ENCODE results near the gene ZCCHC8. TPM values are rescaled to one million over a fixed set of nuclear protein-coding genes. Genes with fewer than 3 reads are reported as not detected.

The ZCCHC8 gene
- total RNA-seq, 1 experiment from 2014 or later = 30.5 TPM

DNA sequence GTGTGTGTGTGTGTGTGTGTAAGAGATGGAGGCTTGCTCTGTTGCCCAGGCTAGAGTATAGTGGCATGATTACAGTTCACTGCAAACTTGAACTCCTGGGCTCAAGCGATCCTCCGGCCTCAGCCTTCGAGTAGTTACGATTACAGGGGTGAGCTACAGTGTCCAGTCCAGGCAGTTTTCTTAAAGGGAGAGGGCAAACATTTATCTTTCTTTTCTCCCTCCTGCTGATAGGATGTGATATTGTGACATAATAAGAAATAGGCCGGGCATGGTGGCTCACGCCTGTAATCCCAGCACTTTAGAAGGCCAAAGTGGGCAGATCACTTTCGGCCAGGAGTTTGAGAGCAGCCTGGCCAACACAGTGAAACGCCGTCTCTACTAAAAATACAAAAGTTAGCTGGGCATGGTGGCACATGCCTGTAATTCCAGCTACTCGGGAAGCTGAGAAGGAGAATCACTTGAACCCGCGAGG is 46.4 kb downstream of the ZCCHC8 start (continued):
- TF ChIP-seq, protein P1, sequence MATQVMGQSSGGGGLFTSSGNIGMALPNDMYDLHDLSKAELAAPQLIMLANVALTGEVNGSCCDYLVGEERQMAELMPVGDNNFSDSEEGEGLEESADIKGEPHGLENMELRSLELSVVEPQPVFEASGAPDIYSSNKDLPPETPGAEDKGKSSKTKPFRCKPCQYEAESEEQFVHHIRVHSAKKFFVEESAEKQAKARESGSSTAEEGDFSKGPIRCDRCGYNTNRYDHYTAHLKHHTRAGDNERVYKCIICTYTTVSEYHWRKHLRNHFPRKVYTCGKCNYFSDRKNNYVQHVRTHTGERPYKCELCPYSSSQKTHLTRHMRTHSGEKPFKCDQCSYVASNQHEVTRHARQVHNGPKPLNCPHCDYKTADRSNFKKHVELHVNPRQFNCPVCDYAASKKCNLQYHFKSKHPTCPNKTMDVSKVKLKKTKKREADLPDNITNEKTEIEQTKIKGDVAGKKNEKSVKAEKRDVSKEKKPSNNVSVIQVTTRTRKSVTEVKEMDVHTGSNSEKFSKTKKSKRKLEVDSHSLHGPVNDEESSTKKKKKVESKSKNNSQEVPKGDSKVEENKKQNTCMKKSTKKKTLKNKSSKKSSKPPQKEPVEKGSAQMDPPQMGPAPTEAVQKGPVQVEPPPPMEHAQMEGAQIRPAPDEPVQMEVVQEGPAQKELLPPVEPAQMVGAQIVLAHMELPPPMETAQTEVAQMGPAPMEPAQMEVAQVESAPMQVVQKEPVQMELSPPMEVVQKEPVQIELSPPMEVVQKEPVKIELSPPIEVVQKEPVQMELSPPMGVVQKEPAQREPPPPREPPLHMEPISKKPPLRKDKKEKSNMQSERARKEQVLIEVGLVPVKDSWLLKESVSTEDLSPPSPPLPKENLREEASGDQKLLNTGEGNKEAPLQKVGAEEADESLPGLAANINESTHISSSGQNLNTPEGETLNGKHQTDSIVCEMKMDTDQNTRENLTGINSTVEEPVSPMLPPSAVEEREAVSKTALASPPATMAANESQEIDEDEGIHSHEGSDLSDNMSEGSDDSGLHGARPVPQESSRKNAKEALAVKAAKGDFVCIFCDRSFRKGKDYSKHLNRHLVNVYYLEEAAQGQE (IDR thresholded peaks at IDR 0.05; ENCODE audit: low read depth) = no peak
- TF ChIP-seq SRF (IDR thresholded peaks at IDR 0.05; ENCODE audit: low read depth) = no peak

DNA sequence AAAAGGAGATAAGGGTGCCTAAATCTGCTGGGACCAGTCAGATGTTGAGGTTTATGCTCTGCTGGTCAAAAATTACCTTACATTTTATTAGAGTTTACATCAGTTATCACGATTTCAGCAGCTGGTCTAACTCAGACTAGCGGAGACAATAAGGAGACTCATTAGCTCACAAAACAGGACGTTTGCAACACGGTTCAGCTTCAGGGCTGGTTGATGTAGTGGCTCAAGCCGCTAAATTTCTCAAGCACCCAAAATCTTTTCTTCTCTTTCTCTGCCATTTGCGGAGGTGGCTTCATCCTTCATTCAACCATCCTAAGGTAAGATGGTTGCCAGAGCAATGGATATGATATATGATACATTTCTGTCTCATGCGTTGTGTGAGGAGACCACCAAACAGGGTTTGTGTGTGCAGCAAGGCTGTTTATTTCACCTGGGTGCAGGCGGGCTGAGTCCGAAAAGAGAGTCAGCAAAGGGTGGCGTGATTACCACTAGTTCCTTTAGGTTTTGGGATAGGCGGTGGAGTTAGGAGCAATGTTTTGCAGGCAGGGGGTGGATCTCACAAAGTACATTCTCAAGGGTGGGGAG is 47.9 kb downstream of the ZCCHC8 start:
- Histone ChIP-seq H4K20me1 (ENCODE audit: insufficient read depth) (no peaks in the 10 kb centered on the region), H3K9me2 (ENCODE audit: insufficient read depth) (no peaks in the 10 kb centered on the region), H3K36me3 (ENCODE audit: control insufficient read depth in 1 of 2, insufficient read depth in 2 of 2, low read length in 2 of 2) (no peaks in the 10 kb centered on the region), H3K9ac (ENCODE audit: low read length) (no peak overlapping the region), H3K4me1 (ENCODE audit: control insufficient read depth in 1 of 2, insufficient read depth in 2 of 2, low read length in 2 of 2) (peaks cover 9 to 22% of the 10 kb centered on the region in 2 experiments; a peak in 3 of 4 replicates), H3K4me3 (replicated peaks in 1 of 2; ENCODE audit: low read depth in 1 of 2, low read length in 2 of 2) (no peak overlapping the region), H3K4me2 (ENCODE audit: low read length) (no peak overlapping the region), H3K27me3 (ENCODE audit: insufficient read depth, low read length) (no peaks in the 10 kb centered on the region), H2AFZ (ENCODE audit: low read depth, low read length, poor library complexity, severe bottlenecking) (peak overlapping the region; percentile 42), H3K79me2 (ENCODE audit: insufficient read depth, low read length) (no peaks in the 10 kb centered on the region), H3K27ac (ENCODE audit: low read depth, low read length) (no peak overlapping the region), H3K9me3 (ENCODE audit: control insufficient read depth in 1 of 2, insufficient read depth in 1 of 2, low read depth in 1 of 2, low read length in 2 of 2) (no peaks in the 10 kb centered on the region)
- intact Hi-C loops (cut with micrococcal nuclease) = no loop called here
- no peak for DNase-seq (ENCODE audit: low read depth, low spot score)
- no TSS peak for BruUV-seq (replicated peaks)
- ChIA-PET POLR2A (no interaction called here), RAD21 (ENCODE audit: low non-redundant PET in 1 of 2, low total read pairs in 2 of 2, uncharacterized antibody in 2 of 2, unreplicated experiment in 2 of 2) (no interaction called here), CTCF (interaction anchor here (1.0 kb wide), 1 partner anchor 19 kb away, joined by 4 read pairs; no protein-coding TSS in a partner anchor)
- ATAC-seq = no peak
- TF ChIP-seq POLR2AphosphoS5 (IDR thresholded peaks at IDR 0.05; ENCODE audit: low read depth, low read length) (no peak), TCF7L2 (IDR thresholded peaks at IDR 0.05; ENCODE audit: borderline replicate concordance, extremely low read depth, insufficient read depth, insufficient read length) (no peak), RAD21 (IDR thresholded peaks at IDR 0.05; ENCODE audit: low read depth) (no peak), SRF (IDR thresholded peaks at IDR 0.05; ENCODE audit: low read depth) (no peak), SIN3A (IDR thresholded peaks at IDR 0.05; ENCODE audit: low read depth) (no peak)
- TF ChIP-seq, protein P2, sequence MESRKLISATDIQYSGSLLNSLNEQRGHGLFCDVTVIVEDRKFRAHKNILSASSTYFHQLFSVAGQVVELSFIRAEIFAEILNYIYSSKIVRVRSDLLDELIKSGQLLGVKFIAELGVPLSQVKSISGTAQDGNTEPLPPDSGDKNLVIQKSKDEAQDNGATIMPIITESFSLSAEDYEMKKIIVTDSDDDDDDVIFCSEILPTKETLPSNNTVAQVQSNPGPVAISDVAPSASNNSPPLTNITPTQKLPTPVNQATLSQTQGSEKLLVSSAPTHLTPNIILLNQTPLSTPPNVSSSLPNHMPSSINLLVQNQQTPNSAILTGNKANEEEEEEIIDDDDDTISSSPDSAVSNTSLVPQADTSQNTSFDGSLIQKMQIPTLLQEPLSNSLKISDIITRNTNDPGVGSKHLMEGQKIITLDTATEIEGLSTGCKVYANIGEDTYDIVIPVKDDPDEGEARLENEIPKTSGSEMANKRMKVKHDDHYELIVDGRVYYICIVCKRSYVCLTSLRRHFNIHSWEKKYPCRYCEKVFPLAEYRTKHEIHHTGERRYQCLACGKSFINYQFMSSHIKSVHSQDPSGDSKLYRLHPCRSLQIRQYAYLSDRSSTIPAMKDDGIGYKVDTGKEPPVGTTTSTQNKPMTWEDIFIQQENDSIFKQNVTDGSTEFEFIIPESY (IDR thresholded peaks at IDR 0.05; ENCODE audit: extremely low read depth, insufficient replicate concordance, low read length) = no peak
- TF ChIP-seq, protein P3, sequence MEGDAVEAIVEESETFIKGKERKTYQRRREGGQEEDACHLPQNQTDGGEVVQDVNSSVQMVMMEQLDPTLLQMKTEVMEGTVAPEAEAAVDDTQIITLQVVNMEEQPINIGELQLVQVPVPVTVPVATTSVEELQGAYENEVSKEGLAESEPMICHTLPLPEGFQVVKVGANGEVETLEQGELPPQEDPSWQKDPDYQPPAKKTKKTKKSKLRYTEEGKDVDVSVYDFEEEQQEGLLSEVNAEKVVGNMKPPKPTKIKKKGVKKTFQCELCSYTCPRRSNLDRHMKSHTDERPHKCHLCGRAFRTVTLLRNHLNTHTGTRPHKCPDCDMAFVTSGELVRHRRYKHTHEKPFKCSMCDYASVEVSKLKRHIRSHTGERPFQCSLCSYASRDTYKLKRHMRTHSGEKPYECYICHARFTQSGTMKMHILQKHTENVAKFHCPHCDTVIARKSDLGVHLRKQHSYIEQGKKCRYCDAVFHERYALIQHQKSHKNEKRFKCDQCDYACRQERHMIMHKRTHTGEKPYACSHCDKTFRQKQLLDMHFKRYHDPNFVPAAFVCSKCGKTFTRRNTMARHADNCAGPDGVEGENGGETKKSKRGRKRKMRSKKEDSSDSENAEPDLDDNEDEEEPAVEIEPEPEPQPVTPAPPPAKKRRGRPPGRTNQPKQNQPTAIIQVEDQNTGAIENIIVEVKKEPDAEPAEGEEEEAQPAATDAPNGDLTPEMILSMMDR (IDR thresholded peaks at IDR 0.05 in 2 of 3, conservative IDR thresholded peaks at IDR 0.05 in 1 of 3; ENCODE audit: borderline replicate concordance in 1 of 3, insufficient read depth in 1 of 3, low read depth in 2 of 3, low read length in 2 of 3) = no peak

All from HCT116 (cell line).